PC-3 (cell line): ENCODE data around the gene TPM4. TPM values are rescaled to one million over a fixed set of nuclear protein-coding genes. Genes with fewer than 3 reads are reported as not detected.

Source experiments
- ATAC-seq: fragments of 200-7000 bp; cut with Tn5 transposase; 2 replicates; pipeline ENCODE4 v1.9.1; 2020; ENCODE audit warnings: mild to moderate bottlenecking, moderate library complexity
- BruUV-seq: library from RNA; stranded (reverse); fragments of 400-500 nt; replicated peaks from 2 replicates; lab custom pipeline; 2021; lab: Mats Ljungman, UMichigan
- CTCF ChIA-PET: fragments of 300-600 bp; sonication (Branson Sonifier 250); formaldehyde crosslinking; loops from one replicate; lab custom pipeline; 2022; ENCODE audit warnings: antibody characterized with exemption; lab: Charles Lee
- POLR2A ChIA-PET: fragments of 300-600 bp; sonication (Branson Sonifier 250); formaldehyde crosslinking; loops from one replicate; lab custom pipeline; 2022; ENCODE audit warnings: antibody characterized with exemption; ENCODE audit not compliant: unreplicated experiment; lab: Charles Lee
- DNase-seq: peaks from one replicate; pipeline ENCODE4 v3.0.0-alpha.2; 2015
- H2AFZ ChIP-seq: fragments of 300-600 bp; sonication (generic); 2 replicates; pipeline ENCODE4 v1.6.0; 2016; ENCODE audit warnings: antibody characterized with exemption, low read length
- H3F3A ChIP-seq: fragments of 300-600 bp; sonication (generic); one replicate; pipeline ENCODE4 v1.6.0; 2017; ENCODE audit warnings: antibody characterized with exemption, low read length, control low read depth, mild to moderate bottlenecking; ENCODE audit not compliant: unreplicated experiment
- H3K27ac ChIP-seq: fragments of 300-600 bp; sonication (generic); 2 replicates; pipeline ENCODE4 v1.5.1; 2016; ENCODE audit warnings: mild to moderate bottlenecking, low read length
- H3K27me3 ChIP-seq: fragments of 300-600 bp; sonication (generic); 2 replicates; pipeline ENCODE4 v1.6.1; 2016; ENCODE audit warnings: low read length, mixed read lengths
- H3K36me3 ChIP-seq: fragments of 300-600 bp; sonication (generic); 2 replicates; pipeline ENCODE4 v1.6.1; 2016; ENCODE audit warnings: low read depth, mixed run types, low read length, mixed read lengths
- H3K4me1 ChIP-seq: fragments of 300-600 bp; sonication (generic); 2 replicates; pipeline ENCODE4 v1.5.1; 2016; ENCODE audit warnings: low read length; ENCODE audit not compliant: insufficient read depth
- H3K4me2 ChIP-seq: fragments of 300-600 bp; sonication (generic); 2 replicates; pipeline ENCODE4 v1.6.0; 2016; ENCODE audit warnings: low read length
- H3K4me3 ChIP-seq: fragments of 300-600 bp; sonication (generic); 2 replicates; pipeline ENCODE4 v1.5.1; 2016; ENCODE audit warnings: mild to moderate bottlenecking, low read length, mixed read lengths
- H3K79me2 ChIP-seq: fragments of 300-600 bp; sonication (generic); 2 replicates; pipeline ENCODE4 v1.6.1; 2017; ENCODE audit warnings: low read length, mixed read lengths
- H3K9ac ChIP-seq: fragments of 300-600 bp; sonication (generic); 2 replicates; pipeline ENCODE4 v1.6.0; 2016; ENCODE audit warnings: mild to moderate bottlenecking, low read length
- H3K9me2 ChIP-seq: fragments of 300-600 bp; sonication (generic); replicated peaks from 2 replicates; pipeline ENCODE4 v1.6.1; 2016; ENCODE audit warnings: mixed run types, low read length, mixed read lengths
- H3K9me3 ChIP-seq: fragments of 300-600 bp; sonication (generic); 2 replicates; pipeline ENCODE4 v1.6.1; 2016; ENCODE audit warnings: low read length, mixed read lengths
- H4K20me1 ChIP-seq: fragments of 300-600 bp; sonication (generic); 2 replicates; pipeline ENCODE4 v1.6.1; 2016; ENCODE audit warnings: low read length, mixed read lengths
- EZH2 ChIP-seq: fragments of 300-600 bp; sonication (generic); IDR thresholded peaks from one replicate; pipeline ENCODE4 v1.6.1; 2017; ENCODE audit warnings: antibody characterized with exemption, mild to moderate bottlenecking, low read length; ENCODE audit not compliant: unreplicated experiment
- EZH2phosphoT487 ChIP-seq: fragments of 300-600 bp; sonication (generic); IDR thresholded peaks from 2 replicates; pipeline ENCODE4 v1.6.1; 2018; ENCODE audit warnings: mild to moderate bottlenecking, antibody characterized with exemption, low read length, borderline replicate concordance
- intact Hi-C: fragments of 100-400 bp; cut with micrococcal nuclease; formaldehyde crosslinking; loops from 2 replicates; pipeline ENCODE4 v1.9.0; 2023
- total RNA-seq: library from RNA; depleted of rRNA; stranded (reverse); fragments of >200 nt; gene quantifications from 2 replicates; pipeline ENCODE4 v1.2.3, GENCODE V29; 2014
- TF ChIP-seq, protein P1 (sequence below): fragments of 300-600 bp; sonication (generic); conservative IDR thresholded peaks from 2 replicates; pipeline ENCODE4 v1.5.1; 2017; ENCODE audit warnings: antibody characterized with exemption, low read depth, mild to moderate bottlenecking, low read length

Gene TPM4
- total RNA-seq, 1 experiment from 2014 or later, result 135 TPM

DNA sequence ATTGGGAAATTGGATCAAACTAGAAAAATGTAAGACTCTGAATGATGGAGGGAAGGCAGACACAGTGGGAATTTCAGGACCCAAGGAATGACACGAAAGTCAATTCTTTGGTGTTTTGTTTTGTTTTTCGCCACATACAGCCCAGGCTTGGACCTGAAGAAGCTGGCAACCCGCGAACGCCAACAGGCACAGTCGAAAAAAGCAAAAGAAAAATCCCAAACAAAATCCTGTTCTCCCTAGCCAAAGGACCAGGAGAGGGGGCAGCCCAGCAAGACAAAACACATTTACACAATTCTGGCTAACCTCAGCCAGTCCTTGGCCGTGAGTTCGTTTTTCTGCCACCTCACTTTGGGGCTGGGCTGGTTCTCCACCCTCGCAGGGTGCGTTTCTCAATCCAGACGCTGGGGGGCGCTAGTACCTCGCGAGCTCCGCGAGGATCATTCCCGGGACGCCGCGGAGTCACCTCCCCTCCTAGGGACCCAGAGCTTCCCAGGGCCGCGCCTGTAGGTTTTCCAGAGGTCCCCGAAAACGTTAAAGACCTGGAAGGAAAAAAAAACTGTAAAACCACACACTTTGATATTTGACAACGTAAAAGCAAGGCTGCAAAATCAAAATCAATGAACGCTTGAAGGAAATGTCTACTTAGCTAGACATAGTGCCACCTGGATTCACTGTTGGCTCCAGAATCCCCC, 34.9 kb upstream of the TPM4 start:
- Histone ChIP-seq H3K4me2 (peak overlapping the region; percentile 68), H3K27ac (no peak overlapping the region), H4K20me1 (no peaks in the 10 kb centered on the region), H2AFZ (peak overlapping the region; percentile 65), H3K9ac (no peak overlapping the region), H3K36me3 (no peaks in the 10 kb centered on the region), H3K9me3 (no peaks in the 10 kb centered on the region), H3F3A (no peaks in the 10 kb centered on the region), H3K79me2 (no peaks in the 10 kb centered on the region), H3K4me3 (peak overlapping the region; percentile 36), H3K9me2 (no peaks in the 10 kb centered on the region), H3K4me1 (0 out of 2 replicates have a peak, but pooled peaks cover 5% of the 10 kb centered on the region), H3K27me3 (no peaks in the 10 kb centered on the region)
- ChIA-PET POLR2A (interaction anchor here (0.6 to 0.7 kb wide), 2 partner anchors 283 to 973 kb away, joined by 4 to 5 read pairs; partner anchors contain the start of gene KLF2), CTCF (interaction anchor here (0.6 to 1.6 kb wide), 8 partner anchors 21 to 166 kb away, joined by 3 to 11 read pairs (median 6); partner anchors contain the start of gene FAM32A)
- DNase-seq, result peak; percentile 87
- BruUV-seq, result no TSS peak
- ATAC-seq, result peak; percentile 95
- intact Hi-C loops, result loop anchor here (1.0 kb wide), 3 partner anchors 25 to 144 kb away; partner anchors contain the start of genes FAM32A and RAB8A
- TF ChIP-seq, protein P1, sequence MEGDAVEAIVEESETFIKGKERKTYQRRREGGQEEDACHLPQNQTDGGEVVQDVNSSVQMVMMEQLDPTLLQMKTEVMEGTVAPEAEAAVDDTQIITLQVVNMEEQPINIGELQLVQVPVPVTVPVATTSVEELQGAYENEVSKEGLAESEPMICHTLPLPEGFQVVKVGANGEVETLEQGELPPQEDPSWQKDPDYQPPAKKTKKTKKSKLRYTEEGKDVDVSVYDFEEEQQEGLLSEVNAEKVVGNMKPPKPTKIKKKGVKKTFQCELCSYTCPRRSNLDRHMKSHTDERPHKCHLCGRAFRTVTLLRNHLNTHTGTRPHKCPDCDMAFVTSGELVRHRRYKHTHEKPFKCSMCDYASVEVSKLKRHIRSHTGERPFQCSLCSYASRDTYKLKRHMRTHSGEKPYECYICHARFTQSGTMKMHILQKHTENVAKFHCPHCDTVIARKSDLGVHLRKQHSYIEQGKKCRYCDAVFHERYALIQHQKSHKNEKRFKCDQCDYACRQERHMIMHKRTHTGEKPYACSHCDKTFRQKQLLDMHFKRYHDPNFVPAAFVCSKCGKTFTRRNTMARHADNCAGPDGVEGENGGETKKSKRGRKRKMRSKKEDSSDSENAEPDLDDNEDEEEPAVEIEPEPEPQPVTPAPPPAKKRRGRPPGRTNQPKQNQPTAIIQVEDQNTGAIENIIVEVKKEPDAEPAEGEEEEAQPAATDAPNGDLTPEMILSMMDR, result peak; percentile 95
- no peak for TF ChIP-seq EZH2phosphoT487

DNA sequence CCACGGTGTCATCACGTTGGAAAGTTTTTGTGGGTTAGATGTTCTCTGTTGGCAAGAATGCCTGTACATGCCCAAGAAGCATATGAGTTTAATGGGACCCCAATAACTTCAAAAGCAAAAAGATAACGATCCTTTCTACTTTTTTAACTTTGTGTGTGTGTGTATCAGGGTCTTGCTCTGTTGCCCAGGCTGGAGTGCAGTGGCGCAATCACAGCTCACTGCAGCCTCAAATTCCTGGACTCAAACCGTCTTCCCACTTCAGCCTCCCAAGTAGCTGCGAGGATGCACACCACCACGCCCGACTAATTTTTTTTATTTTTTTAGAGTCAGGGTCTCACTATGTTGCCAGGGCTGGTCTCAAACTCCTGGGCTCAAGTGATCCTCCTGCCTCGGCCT, 34.3 kb upstream of the TPM4 start:
- no peak overlapping the region for H3K27ac ChIP-seq
- H3K9ac ChIP-seq, result no peak overlapping the region
- peak overlapping the region; percentile 65 for H2AFZ ChIP-seq

More for the DNA sequence above, 34.3 kb upstream of the TPM4 start:
- H3K4me3 ChIP-seq, result peak overlapping the region; percentile 36; the same call in 1 of the 2 replicates
- POLR2A ChIA-PET, result interaction anchor here (0.6 kb wide), 2 partner anchors 68 to 972 kb away, joined by 5 to 12 read pairs; no protein-coding TSS in a partner anchor
- H4K20me1 ChIP-seq, result no peaks in the 10 kb centered on the region
- peak overlapping the region; percentile 68 for H3K4me2 ChIP-seq
- H3F3A ChIP-seq, result no peaks in the 10 kb centered on the region
- no peaks in the 10 kb centered on the region for H3K9me3 ChIP-seq
- no peaks in the 10 kb centered on the region for H3K9me2 ChIP-seq
- BruUV-seq, result no TSS peak
- TF ChIP-seq, protein P1, result no peak
- no peak for TF ChIP-seq EZH2phosphoT487
- TF ChIP-seq EZH2, result no peak
- no peaks in the 10 kb centered on the region for H3K36me3 ChIP-seq
- DNase-seq (no peak), ATAC-seq (0 out of 2 replicates have a peak, but pooled peaks have one; percentile 11)
- H3K4me1 ChIP-seq, result 0 out of 2 replicates have a peak, but pooled peaks cover 5% of the 10 kb centered on the region
- CTCF ChIA-PET, result interaction anchor here (0.6 to 1.6 kb wide), 7 partner anchors 21 to 165 kb away, joined by 3 to 11 read pairs (median 6); partner anchors contain the start of gene FAM32A
- no peaks in the 10 kb centered on the region for H3K27me3 ChIP-seq
- no peaks in the 10 kb centered on the region for H3K79me2 ChIP-seq
- intact Hi-C loops, result loop anchor here (1.0 kb wide), 3 partner anchors 24 to 143 kb away; partner anchors contain the start of genes FAM32A and RAB8A
